GM23248 (cell line): ENCODE measurements around the gene LRRC18. TPM values are rescaled to one million over a fixed set of nuclear protein-coding genes. Genes with fewer than 3 reads are reported as not detected.

Experiments
- DNase-seq: peaks from one replicate; pipeline ENCODE4 v3.0.0-alpha.2; 2015
- H2AFZ ChIP-seq: fragments of 200-600 bp; sonication (generic); 2 replicates; pipeline ENCODE4 v1.6.1; 2016; ENCODE audit warnings: antibody characterized with exemption
- H3F3A ChIP-seq: fragments of 200-600 bp; sonication (generic); 2 replicates; pipeline ENCODE4 v1.6.1; 2016; ENCODE audit warnings: mild to moderate bottlenecking, antibody characterized with exemption, mixed run types; ENCODE audit not compliant: insufficient read depth
- H3K27ac ChIP-seq: fragments of 200-600 bp; sonication (generic); 2 replicates; pipeline ENCODE4 v1.5.1; 2016; ENCODE audit warnings: mild to moderate bottlenecking
- H3K27me3 ChIP-seq: fragments of 200-600 bp; sonication (generic); replicated peaks from 2 replicates; pipeline ENCODE4 v1.6.1; 2016; ENCODE audit warnings: mild to moderate bottlenecking; ENCODE audit not compliant: insufficient read depth
- H3K36me3 ChIP-seq: fragments of 200-600 bp; sonication (generic); 2 replicates; pipeline ENCODE4 v1.6.1; 2016; ENCODE audit warnings: low read depth, mild to moderate bottlenecking
- H3K4me1 ChIP-seq: fragments of 200-600 bp; sonication (generic); 2 replicates; pipeline ENCODE4 v1.6.1; 2016; ENCODE audit warnings: mild to moderate bottlenecking; ENCODE audit not compliant: insufficient read depth
- H3K4me2 ChIP-seq: fragments of 200-600 bp; sonication (generic); one replicate; pipeline ENCODE4 v1.6.1; 2016; ENCODE audit warnings: mild to moderate bottlenecking; ENCODE audit not compliant: unreplicated experiment
- H3K4me3 ChIP-seq: fragments of 200-600 bp; sonication (generic); 2 replicates; pipeline ENCODE4 v1.5.1; 2016; ENCODE audit warnings: mild to moderate bottlenecking
- H3K79me2 ChIP-seq: fragments of 200-600 bp; sonication (generic); 2 replicates; pipeline ENCODE4 v1.6.1; 2016; ENCODE audit warnings: mild to moderate bottlenecking; ENCODE audit not compliant: insufficient read depth
- H3K9ac ChIP-seq: fragments of 200-600 bp; sonication (generic); 2 replicates; pipeline ENCODE4 v1.6.1; 2016; ENCODE audit warnings: mild to moderate bottlenecking
- H3K9me2 ChIP-seq: fragments of 200-600 bp; sonication (generic); 2 replicates; pipeline ENCODE4 v1.6.1; 2016; ENCODE audit warnings: mixed run types, mild to moderate bottlenecking, moderate library complexity; ENCODE audit not compliant: insufficient read depth
- H3K9me3 ChIP-seq: fragments of 200-600 bp; sonication (generic); one replicate; pipeline ENCODE4 v1.6.1; 2017; ENCODE audit warnings: low read depth
- H4K20me1 ChIP-seq: fragments of 200-600 bp; sonication (generic); 2 replicates; pipeline ENCODE4 v1.6.0; 2016; ENCODE audit not compliant: insufficient read depth
- EZH2 ChIP-seq: fragments of 200-600 bp; sonication (generic); IDR thresholded peaks from 2 replicates; pipeline ENCODE4 v1.6.1; 2018; ENCODE audit warnings: antibody characterized with exemption, mild to moderate bottlenecking; ENCODE audit not compliant: insufficient read depth, poor library complexity, severe bottlenecking
- EZH2phosphoT487 ChIP-seq: fragments of 200-600 bp; sonication (generic); IDR thresholded peaks from 2 replicates; pipeline ENCODE4 v1.6.1; 2018; ENCODE audit warnings: antibody characterized with exemption, moderate library complexity, mild to moderate bottlenecking, low read depth; ENCODE audit not compliant: insufficient read depth
- WGBS, 2 experiments: methylation state at CpG; one replicate each; pipeline ENCODE4 v1.1.6; 2015 to 2017; ENCODE audit warnings: low lambda C conversion rate in 2 of 2, low coverage in 1 of 2; ENCODE audit errors: missing lambda C conversion rate in 2 of 2; 5-methylcytosine and 5-hydroxymethylcytosine counted together
- in situ Hi-C: fragments of 300-500 bp; cut with MboI; formaldehyde crosslinking; loops from 2 replicates; pipeline ENCODE4 v1.15.0; 2020
- polyA plus RNA-seq: library from polyadenylated mRNA; unstranded; fragments of >200 nt; fragmentation: Nextera tagmentation; extraction: Ambion mirVana; gene quantifications from 2 replicates; pipeline ENCODE4 v1.2.1, GENCODE V29; 2016
- total RNA-seq: library from RNA; depleted of rRNA; stranded (reverse); fragments of >200 nt; shearing (Covaris generic); gene quantifications from 2 replicates; pipeline ENCODE4 v1.2.3, GENCODE V29; 2014

LRRC18 gene
- total and polyA plus RNA-seq, 2 experiments from 2014 or later: not detected

DNA sequence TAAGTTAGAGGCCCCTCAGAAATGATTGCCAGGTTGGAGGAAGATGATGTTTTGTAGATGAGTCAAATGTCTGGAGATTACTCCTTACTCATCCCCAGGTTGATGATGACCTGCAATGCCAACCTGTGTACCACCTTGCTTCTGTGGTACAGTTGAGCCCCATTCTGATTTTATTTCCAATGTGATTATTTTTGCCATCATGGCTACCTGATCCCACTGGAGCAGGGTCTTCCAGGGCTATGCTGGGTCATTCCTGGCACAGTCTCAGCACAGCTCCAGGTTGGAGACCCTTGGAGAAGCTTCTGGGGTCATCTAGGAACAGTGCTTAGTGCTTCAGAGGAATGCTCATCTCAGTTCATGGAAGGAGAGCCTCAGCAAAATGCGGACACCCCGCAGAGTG lies 34.3 kb downstream of the LRRC18 start:
- no peaks in the 10 kb centered on the region for H4K20me1 ChIP-seq
- no peaks in the 10 kb centered on the region for H3K9me3 ChIP-seq
- H3K27ac ChIP-seq: no peak overlapping the region
- H3F3A ChIP-seq: no peaks in the 10 kb centered on the region
- H3K27me3 ChIP-seq: peaks cover 36% of the 10 kb centered on the region
- H3K36me3 ChIP-seq: no peaks in the 10 kb centered on the region
- no peak overlapping the region for H3K9ac ChIP-seq
- no peaks in the 10 kb centered on the region for H3K4me1 ChIP-seq
- no peaks in the 10 kb centered on the region for H3K9me2 ChIP-seq
- WGBS, 2 experiments: 95 to 100% methylated on average over 2 of the region's 2 CpGs
- DNase-seq: no peak
- no peak for TF ChIP-seq EZH2phosphoT487
- no peak for TF ChIP-seq EZH2
- H3K4me3 ChIP-seq: no peak overlapping the region
- H3K79me2 ChIP-seq: no peaks in the 10 kb centered on the region
- H2AFZ ChIP-seq: no peak overlapping the region
- H3K4me2 ChIP-seq: no peak overlapping the region
- in situ Hi-C loops: no loop called here

DNA sequence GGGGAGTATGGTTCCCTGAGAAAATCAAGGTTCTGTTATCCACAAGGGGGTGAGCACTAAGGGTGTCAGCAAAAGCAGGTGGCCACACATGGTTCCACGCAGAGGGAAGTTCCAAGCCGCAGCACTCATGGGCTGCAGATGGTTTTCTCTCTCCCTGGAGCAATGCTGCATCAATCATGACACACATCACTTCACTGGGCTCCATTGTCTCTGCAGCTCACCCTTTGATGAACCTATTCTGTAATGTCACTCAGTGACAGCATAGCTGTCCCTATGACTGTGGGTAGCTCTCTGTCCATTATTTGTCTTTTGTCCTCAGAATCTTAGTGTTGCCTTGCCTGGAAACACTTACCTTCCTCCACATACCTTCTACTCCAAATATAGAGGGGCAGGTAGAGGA lies 34.8 kb downstream of the LRRC18 start:
- Histone ChIP-seq H3K79me2 (no peaks in the 10 kb centered on the region), H3K9ac (no peak overlapping the region), H4K20me1 (no peaks in the 10 kb centered on the region), H2AFZ (no peak overlapping the region), H3K4me1 (no peaks in the 10 kb centered on the region), H3K4me3 (no peak overlapping the region), H3K27ac (no peak overlapping the region), H3K27me3 (peaks cover 36% of the 10 kb centered on the region), H3K9me3 (no peaks in the 10 kb centered on the region), H3K36me3 (no peaks in the 10 kb centered on the region), H3K4me2 (no peak overlapping the region), H3F3A (no peaks in the 10 kb centered on the region), H3K9me2 (no peaks in the 10 kb centered on the region)
- DNase-seq: no peak
- WGBS, 2 experiments: 93 to 96% methylated on average over 2 of the region's 2 CpGs
- TF ChIP-seq EZH2phosphoT487 (no peak), EZH2 (no peak)
- in situ Hi-C loops: no loop called here

DNA sequence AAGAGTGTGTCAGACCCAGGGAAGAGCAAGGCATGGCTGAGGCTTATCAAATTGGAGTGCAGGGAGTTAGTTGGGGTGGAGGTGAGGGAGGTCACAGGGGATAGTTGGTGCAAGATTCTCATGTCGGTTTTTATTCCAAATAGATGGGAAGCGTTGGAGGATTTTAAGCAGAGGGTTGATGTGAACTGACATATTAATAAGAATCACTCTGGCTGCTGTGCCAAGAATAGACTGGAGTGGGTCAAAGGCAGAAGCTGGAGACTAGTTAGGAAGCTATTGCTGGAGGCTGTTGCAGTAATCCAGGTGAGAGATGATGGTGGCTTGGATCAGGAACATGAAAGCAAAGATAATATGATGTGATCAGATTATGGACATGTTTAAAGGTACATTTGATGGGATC lies 36.5 kb downstream of the LRRC18 start:
- DNase-seq: no peak
- in situ Hi-C loops: no loop called here
- Histone ChIP-seq H3K79me2 (no peaks in the 10 kb centered on the region), H3K27me3 (peaks cover 29% of the 10 kb centered on the region), H3K4me1 (no peaks in the 10 kb centered on the region), H3K9me2 (no peaks in the 10 kb centered on the region), H3K36me3 (no peaks in the 10 kb centered on the region), H3K9me3 (no peaks in the 10 kb centered on the region), H4K20me1 (no peaks in the 10 kb centered on the region), H2AFZ (no peak overlapping the region), H3K4me3 (no peak overlapping the region), H3K27ac (no peak overlapping the region), H3K4me2 (no peak overlapping the region), H3K9ac (no peak overlapping the region), H3F3A (no peaks in the 10 kb centered on the region)
- no peak for TF ChIP-seq EZH2phosphoT487
- WGBS, 2 experiments: 16 to 27% methylated on average over 2 of the region's 2 CpGs

DNA sequence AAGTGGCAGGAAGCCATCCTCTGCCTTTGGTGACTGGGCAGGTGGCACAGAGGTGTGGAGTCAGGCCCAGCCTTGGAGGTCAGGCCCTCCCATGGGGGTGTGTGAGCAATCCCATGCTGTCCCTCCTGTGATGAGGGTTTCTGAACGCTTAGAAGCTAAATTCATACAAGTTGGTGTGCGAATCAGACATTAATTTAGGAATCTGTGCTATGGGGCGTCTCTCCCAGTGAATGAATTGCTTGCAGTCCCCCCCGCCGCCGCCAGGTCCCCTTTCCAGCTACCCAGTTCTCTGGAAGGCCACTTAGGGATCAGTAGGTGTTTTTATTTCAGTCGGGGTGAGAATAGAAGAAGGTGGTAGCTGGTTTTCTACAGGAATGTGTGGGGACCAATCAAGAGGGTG lies 37.5 kb downstream of the LRRC18 start:
- H3F3A ChIP-seq: no peaks in the 10 kb centered on the region
- H3K9me2 ChIP-seq: no peaks in the 10 kb centered on the region
- WGBS, 2 experiments: 65 to 68% methylated on average over 7 of the region's 7 CpGs
- H3K4me1 ChIP-seq: no peaks in the 10 kb centered on the region
- H3K36me3 ChIP-seq: no peaks in the 10 kb centered on the region
- H3K27ac ChIP-seq: no peak overlapping the region
- in situ Hi-C loops: no loop called here
- no peaks in the 10 kb centered on the region for H3K9me3 ChIP-seq
- H2AFZ ChIP-seq: no peak overlapping the region
- H3K4me2 ChIP-seq: no peak overlapping the region
- TF ChIP-seq EZH2 (no peak), EZH2phosphoT487 (no peak)
- no peaks in the 10 kb centered on the region for H3K79me2 ChIP-seq
- H3K9ac ChIP-seq: no peak overlapping the region
- no peak overlapping the region for H3K4me3 ChIP-seq
- peaks cover 19% of the 10 kb centered on the region for H3K27me3 ChIP-seq
- H4K20me1 ChIP-seq: no peaks in the 10 kb centered on the region
- DNase-seq: no peak

DNA sequence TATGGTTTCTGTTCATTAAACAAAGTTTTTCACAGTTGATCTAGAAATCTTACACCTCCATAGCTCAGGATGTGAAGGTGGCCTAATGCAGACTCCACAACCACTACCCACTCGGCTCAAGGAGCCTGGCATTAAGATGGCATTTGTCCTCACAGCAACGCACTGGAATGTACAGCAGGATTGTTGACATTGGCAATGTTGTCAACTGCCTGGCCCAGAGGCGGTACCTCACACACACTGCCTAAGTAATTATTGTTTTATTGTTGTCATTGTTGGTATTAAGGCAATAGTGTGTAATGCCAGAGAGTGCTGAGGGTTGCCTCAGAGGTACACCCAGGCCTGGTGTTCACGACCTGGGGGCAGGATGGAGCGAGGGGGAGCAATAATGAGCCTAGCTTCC lies 38.3 kb downstream of the LRRC18 start:
- H3F3A ChIP-seq: no peaks in the 10 kb centered on the region
- H3K36me3 ChIP-seq: no peaks in the 10 kb centered on the region
- H3K79me2 ChIP-seq: no peaks in the 10 kb centered on the region
- TF ChIP-seq EZH2 (no peak), EZH2phosphoT487 (no peak)
- in situ Hi-C loops: no loop called here
- DNase-seq: no peak
- no peaks in the 10 kb centered on the region for H3K4me1 ChIP-seq
- H3K4me3 ChIP-seq: no peak overlapping the region
- no peaks in the 10 kb centered on the region for H3K9me3 ChIP-seq
- H3K9ac ChIP-seq: no peak overlapping the region
- no peak overlapping the region for H3K27ac ChIP-seq
- H3K9me2 ChIP-seq: no peaks in the 10 kb centered on the region
- no peaks in the 10 kb centered on the region for H4K20me1 ChIP-seq
- WGBS, 2 experiments: 39 to 41% methylated on average over 5 of the region's 5 CpGs
- 0 out of 2 replicates have a peak, but pooled peaks cover 11% of the 10 kb centered on the region for H3K27me3 ChIP-seq
- H3K4me2 ChIP-seq: no peak overlapping the region
- H2AFZ ChIP-seq: no peak overlapping the region
